Esophagus (tissue), 2 donors: Measurements from ENCODE around the gene DIAPH1. TPM values are rescaled to one million over a fixed set of nuclear protein-coding genes. Genes with fewer than 3 reads are reported as not detected.

Experiments used
- H3K27ac ChIP-seq, 2 donors: one replicate each; pipeline ENCODE4 v1.5.1; 2013; ENCODE audit warnings: low read depth in 2 of 2, mild to moderate bottlenecking in 2 of 2, inconsistent platforms in 1 of 2, low read length in 1 of 2, moderate library complexity in 1 of 2
- H3K27me3 ChIP-seq, 2 donors: one replicate each; pipeline ENCODE4 v1.6.1; 2013; ENCODE audit warnings: low read length in 2 of 2, control low read depth in 1 of 2, mild to moderate bottlenecking in 1 of 2; ENCODE audit not compliant: insufficient read depth in 2 of 2, control insufficient read depth in 1 of 2
- H3K36me3 ChIP-seq, 2 donors: one replicate each; pipeline ENCODE4 v1.6.1; 2013; ENCODE audit warnings: low read length in 1 of 2; ENCODE audit not compliant: control insufficient read depth in 2 of 2, insufficient read depth in 2 of 2
- H3K4me1 ChIP-seq, 2 donors: one replicate each; pipeline ENCODE4 v1.6.1; 2013; ENCODE audit warnings: low read length in 1 of 2; ENCODE audit not compliant: control insufficient read depth in 2 of 2, insufficient read depth in 2 of 2
- H3K4me3 ChIP-seq, 2 donors: one replicate each; pipeline ENCODE4 v1.5.1; 2013; ENCODE audit warnings: low read length in 2 of 2, mild to moderate bottlenecking in 2 of 2, low read depth in 1 of 2, moderate library complexity in 1 of 2
- H3K9me3 ChIP-seq, 2 donors: one replicate each; pipeline ENCODE4 v1.6.1; 2013; ENCODE audit warnings: mild to moderate bottlenecking in 2 of 2, low read depth in 1 of 2, low read length in 1 of 2, moderate library complexity in 1 of 2; ENCODE audit not compliant: control insufficient read depth in 2 of 2, insufficient read depth in 1 of 2
- WGBS, 2 donors: extraction: QIAGEN DNeasy Blood & Tissue Kit; methylation state at CpG; one replicate each; pipeline ENCODE4 v1.1.7; 2013; 5-methylcytosine and 5-hydroxymethylcytosine counted together
- polyA plus RNA-seq, 2 donors: library from polyadenylated mRNA; stranded (reverse); fragments of 200-250 nt; gene quantifications; one replicate each; pipeline ENCODE4 v1.2.3, GENCODE V29; 2013
- donor health status: healthy with polysubstance abuse.
- donor health status: Bipolar disorder and iron deficiency.

Gene DIAPH1
- polyA plus RNA-seq, 2 donors = 84.2 to 84.5 TPM

GRCh38 chr5:141492168-141492885 lies 126.5 kb downstream of the DIAPH1 start:
- Histone ChIP-seq H3K4me3 (no peak overlapping the region), H3K27me3 (no peaks in the 10 kb centered on the region), H3K27ac (no peak overlapping the region), H3K36me3 (peaks cover 0 to 17% of the 10 kb centered on the region in 2 donors), H3K4me1 (peaks cover 0 to 8% of the 10 kb centered on the region in 2 donors), H3K9me3 (no peaks in the 10 kb centered on the region)
- WGBS, 2 donors = 47 to 68% methylated on average over 68 of the region's 68 CpGs

- Histone ChIP-seq H3K36me3 (peaks cover 0 to 19% of the 10 kb centered on the region in 2 donors), H3K4me1 (peaks cover 0 to 8% of the 10 kb centered on the region in 2 donors), H3K4me3 (no peak overlapping the region), H3K27ac (no peak overlapping the region), H3K27me3 (no peaks in the 10 kb centered on the region), H3K9me3 (no peaks in the 10 kb centered on the region)
- WGBS, 2 donors = 43 to 65% methylated on average over 61 to 66 of the region's 66 CpGs
Observed at GRCh38 chr5:141491323-141492167, 127.3 kb downstream of the DIAPH1 start.

- Histone ChIP-seq H3K4me3 (no peak overlapping the region), H3K36me3 (peaks cover 0 to 23% of the 10 kb centered on the region in 2 donors), H3K27me3 (no peaks in the 10 kb centered on the region)
Observed at GRCh38 chr5:141490771-141491170, 128.0 kb downstream of the DIAPH1 start.

GRCh38 chr5:141490271-141490670 lies 128.5 kb downstream of the DIAPH1 start:
- Histone ChIP-seq H3K4me3 (no peak overlapping the region), H3K27me3 (no peaks in the 10 kb centered on the region), H3K36me3 (peaks cover 0 to 23% of the 10 kb centered on the region in 2 donors), H3K4me1 (peaks cover 0 to 5% of the 10 kb centered on the region in 2 donors), H3K27ac (no peak overlapping the region), H3K9me3 (peaks cover 0 to 1% of the 10 kb centered on the region in 2 donors)
- WGBS, 2 donors = 94% methylated on average over 10 of the region's 10 CpGs

More at GRCh38 chr5:141490771-141491170, 128.0 kb downstream of the DIAPH1 start:
- WGBS, 2 donors = 90 to 91% methylated on average over 13 of the region's 13 CpGs
- Histone ChIP-seq H3K9me3 (no peaks in the 10 kb centered on the region), H3K27ac (no peak overlapping the region), H3K4me1 (peaks cover 0 to 8% of the 10 kb centered on the region in 2 donors)

- Histone ChIP-seq H3K27me3 (no peaks in the 10 kb centered on the region), H3K27ac (no peak overlapping the region), H3K36me3 (peaks cover 0 to 20% of the 10 kb centered on the region in 2 donors), H3K4me3 (no peak overlapping the region), H3K9me3 (peaks cover 0 to 2% of the 10 kb centered on the region in 2 donors), H3K4me1 (peaks cover under 1 to 2% of the 10 kb centered on the region in 2 donors)
- 87 to 91% methylated on average over 10 of the region's 10 CpGs for WGBS, 2 donors
Observed at GRCh38 chr5:141489841-141490240, 129.0 kb downstream of the DIAPH1 start.

GRCh38 chr5:141488591-141489561 lies 129.9 kb downstream of the DIAPH1 start, which contains the start of gene PCDHGC5:
Gene PCDHGC5 (plus strand): TSS chr5:141489081. CDS start chr5:141489241, 160 bp downstream.
- Histone ChIP-seq H3K4me1 (peaks cover 2 to 5% of the 10 kb centered on the region in 2 donors), H3K27ac (no peak within 1 kb of the TSS), H3K36me3 (peaks cover 0 to 19% of the 10 kb centered on the region in 2 donors), H3K9me3 (peaks cover 0 to 2% of the 10 kb centered on the region in 2 donors), H3K27me3 (no peaks in the 10 kb centered on the region), H3K4me3 (no peak within 1 kb of the TSS)
- 60 to 69% methylated on average over 13 to 14 of the region's 14 CpGs for WGBS, 2 donors

GRCh38 chr5:141487131-141487530 lies 131.7 kb downstream of the DIAPH1 start:
- 89% methylated on average over 7 of the region's 7 CpGs for WGBS, 2 donors
- Histone ChIP-seq H3K27ac (no peak overlapping the region), H3K9me3 (peaks cover 0 to 2% of the 10 kb centered on the region in 2 donors), H3K4me3 (no peak overlapping the region), H3K27me3 (no peaks in the 10 kb centered on the region), H3K36me3 (peaks cover 0 to 18% of the 10 kb centered on the region in 2 donors), H3K4me1 (peaks cover 2 to 5% of the 10 kb centered on the region in 2 donors)

GRCh38 chr5:141486091-141486490 lies 132.7 kb downstream of the DIAPH1 start:
- Histone ChIP-seq H3K9me3 (peaks cover 0 to 2% of the 10 kb centered on the region in 2 donors), H3K36me3 (peaks cover 0 to 15% of the 10 kb centered on the region in 2 donors), H3K4me1 (peaks cover 2 to 5% of the 10 kb centered on the region in 2 donors), H3K27me3 (no peaks in the 10 kb centered on the region), H3K27ac (no peak overlapping the region), H3K4me3 (no peak overlapping the region)
- 89 to 92% methylated on average over 9 of the region's 9 CpGs for WGBS, 2 donors
